AML-193 (cell line): ENCODE results near the gene DMAP1.
"Not testable (repeated sequence)": the region's sequence is repeated elsewhere in the genome, so short reads cannot be mapped to it uniquely, and the experiment has no call there.

ENCODE experiments used
- DNase-seq, 2 experiments: peaks; one replicate each; lab custom pipeline; 2025; lab: John Stamatoyannopoulos, UW

Gene DMAP1, protein sequence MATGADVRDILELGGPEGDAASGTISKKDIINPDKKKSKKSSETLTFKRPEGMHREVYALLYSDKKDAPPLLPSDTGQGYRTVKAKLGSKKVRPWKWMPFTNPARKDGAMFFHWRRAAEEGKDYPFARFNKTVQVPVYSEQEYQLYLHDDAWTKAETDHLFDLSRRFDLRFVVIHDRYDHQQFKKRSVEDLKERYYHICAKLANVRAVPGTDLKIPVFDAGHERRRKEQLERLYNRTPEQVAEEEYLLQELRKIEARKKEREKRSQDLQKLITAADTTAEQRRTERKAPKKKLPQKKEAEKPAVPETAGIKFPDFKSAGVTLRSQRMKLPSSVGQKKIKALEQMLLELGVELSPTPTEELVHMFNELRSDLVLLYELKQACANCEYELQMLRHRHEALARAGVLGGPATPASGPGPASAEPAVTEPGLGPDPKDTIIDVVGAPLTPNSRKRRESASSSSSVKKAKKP

DNA sequence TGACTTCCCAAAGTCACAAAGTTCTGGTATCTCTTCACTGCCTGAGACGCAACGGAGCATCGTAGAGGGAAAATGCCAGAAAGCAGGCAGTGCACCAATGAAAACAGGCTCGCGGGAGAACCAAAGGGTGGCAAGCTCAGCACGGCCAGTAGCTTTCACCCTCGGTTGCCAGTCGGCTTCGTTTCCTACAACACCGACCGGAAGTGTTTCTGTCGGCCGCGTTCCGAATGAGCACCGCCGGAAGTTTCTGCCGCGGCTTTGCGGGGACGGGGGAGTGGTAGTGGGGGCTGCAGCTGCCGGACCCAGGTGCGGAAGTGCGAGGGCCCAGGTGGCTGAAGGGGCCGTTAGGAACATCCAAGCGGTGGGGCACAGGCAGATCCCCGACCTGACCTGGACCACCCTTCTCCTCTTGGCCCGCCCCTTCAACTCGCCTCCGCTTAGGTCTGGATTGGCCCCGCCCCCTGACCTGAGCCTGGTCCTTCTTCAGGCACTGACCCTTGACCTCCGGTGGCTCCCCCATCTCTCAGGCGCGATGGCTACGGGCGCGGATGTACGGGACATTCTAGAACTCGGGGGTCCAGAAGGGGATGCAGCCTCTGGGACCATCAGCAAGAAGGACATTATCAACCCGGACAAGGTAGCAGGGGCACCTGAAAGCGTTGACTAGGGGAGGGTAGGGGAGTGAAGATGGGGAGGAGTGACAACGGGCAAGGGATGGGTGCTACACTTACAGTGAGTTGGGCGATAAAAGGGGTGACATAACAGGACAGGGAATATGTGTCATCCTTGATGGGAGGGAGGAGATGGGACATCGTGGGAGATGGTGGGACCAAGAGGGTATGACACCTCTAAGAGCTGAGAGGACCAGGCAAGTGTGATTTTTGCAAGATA lies at the start of gene DMAP1:
DMAP1 (plus strand) TSS at position 250 of the 891 bp plus-strand sequence; CDS start at position 533, 283 bp downstream.
- DNase-seq: peak; percentile 73 to 83

DNA sequence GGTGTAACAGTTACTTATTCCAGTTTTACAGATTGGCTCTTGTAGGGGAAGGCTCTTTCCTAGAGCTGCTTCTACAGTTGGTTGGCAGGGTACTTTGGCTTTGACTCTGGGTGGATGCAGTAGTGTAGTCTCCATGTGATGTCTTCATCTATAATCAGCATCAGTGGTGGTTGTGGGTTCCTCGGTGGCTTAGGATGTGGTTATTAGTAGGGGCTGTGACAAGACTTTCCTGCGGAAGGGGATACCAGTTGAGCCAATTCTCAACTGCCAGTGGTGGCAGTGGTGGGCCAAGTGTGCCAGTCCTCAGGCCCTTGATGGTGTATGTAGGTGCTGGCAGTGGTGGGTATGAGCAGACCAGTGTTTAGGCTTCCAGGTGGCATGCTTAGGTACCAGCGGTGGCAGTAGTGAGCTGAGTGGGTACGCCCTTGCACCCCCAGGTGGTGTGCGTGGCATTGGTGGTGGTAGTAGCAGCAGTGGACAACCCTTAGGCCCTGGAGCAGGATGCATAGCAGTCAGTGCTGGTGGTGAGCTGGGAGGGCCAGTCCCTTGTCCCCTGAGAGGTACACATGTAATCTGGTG lies 44.7 kb upstream of the DMAP1 start:
- no peak for DNase-seq

DNA sequence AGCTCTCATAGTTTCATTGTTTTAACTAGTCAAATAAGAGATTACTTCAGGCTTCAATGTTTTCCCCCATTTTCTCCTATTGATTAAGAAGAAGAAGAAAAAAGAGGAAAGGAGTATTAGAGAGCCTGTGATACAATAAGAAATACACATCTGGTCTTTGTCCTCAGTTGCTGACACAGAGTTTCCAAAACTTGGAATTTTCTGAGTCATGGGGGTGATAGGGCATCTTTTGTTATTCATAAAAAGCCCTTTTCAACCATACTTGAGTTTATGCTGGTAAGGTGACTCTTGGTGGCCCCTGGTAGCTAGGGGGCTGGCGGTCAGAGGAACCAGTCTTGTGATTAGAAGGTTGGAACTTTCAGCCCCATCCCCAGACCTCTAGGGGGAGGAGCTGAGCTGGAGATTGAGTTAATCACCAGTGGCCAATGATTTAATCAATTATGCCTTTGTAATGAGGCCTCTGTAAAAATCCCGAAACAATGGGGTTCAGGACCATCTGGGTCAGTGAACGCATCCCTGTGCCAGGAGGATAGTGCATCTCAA lies 42.9 kb upstream of the DMAP1 start:
- DNase-seq: no peak

DNA sequence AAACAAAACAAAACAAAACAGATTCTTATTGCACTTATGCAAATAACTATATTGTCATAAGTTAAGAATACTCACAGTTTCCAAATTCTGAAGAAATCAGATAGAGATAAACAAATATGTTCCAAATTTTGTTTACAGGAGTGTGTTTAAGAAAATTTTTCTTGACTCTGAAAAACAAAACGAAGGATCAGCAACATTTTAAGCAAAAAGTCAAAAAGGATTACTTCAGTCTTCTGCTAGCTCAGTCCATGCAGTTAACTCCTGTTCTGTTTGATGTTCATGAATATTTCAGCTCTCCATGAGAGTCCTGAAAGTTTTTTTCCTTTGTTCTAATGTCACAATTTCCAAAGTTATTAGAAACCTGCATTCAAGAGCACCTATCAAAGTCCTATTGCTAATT lies 38.6 kb upstream of the DMAP1 start:
- no peak for DNase-seq

DNA sequence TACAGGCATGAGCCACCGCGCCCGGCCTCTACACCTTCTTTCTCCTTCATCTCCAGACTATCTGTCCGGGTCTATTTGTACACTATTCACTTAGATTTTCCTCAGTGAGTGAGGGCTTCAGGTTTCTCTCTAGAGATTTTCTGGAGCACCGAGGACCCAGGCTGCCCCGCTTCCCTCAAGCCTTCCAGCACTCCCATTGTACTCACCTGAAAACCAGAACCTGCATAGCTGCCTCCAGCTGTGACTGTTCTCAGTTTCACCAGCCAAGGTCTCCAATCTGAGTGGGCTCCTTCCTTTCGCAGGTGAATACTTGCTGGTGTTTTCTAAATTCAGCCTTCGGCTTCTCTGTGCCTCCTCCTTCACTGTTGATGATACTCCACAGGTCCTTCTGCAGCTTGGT lies 12.9 kb upstream of the DMAP1 start:
- no peak for DNase-seq

DNA sequence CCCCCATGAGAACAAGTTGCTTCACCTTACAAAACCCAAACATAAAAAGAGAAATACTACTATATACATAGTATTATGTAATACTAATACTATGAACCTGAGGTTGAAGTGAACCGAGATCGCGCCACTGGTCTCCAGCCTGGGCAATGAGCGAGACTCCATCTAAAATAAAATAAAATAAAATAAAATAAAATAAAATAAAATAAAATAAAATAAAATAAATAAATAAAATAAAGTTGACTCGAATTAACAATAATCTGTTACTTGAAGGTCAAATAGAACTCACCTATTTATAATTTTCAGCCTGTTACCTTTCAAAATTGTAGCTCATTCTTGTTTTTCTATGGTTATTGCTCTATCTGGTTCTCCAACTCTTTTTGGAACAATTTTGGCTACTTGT lies 6.7 kb upstream of the DMAP1 start:
- not testable (repeated sequence) for DNase-seq

DNA sequence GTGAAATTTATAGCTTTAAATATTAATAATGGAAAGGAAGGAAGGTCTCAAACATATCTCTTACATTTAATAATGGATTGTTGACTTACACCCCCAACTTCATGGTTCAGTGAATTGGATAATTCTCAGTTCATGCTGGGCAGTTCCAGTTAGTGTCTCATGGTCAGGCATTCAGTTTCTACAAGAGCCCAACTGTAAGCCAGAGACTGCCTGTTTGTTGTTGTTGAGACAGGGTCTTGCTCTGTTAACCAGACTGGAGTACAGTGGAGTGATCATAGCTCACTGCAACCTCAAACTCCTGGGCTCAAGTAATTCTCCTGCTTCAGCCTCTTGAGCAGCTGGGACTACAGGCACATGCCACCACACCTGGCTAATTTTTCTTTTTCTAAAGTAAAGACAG lies 5.0 kb upstream of the DMAP1 start:
- no peak for DNase-seq

DNA sequence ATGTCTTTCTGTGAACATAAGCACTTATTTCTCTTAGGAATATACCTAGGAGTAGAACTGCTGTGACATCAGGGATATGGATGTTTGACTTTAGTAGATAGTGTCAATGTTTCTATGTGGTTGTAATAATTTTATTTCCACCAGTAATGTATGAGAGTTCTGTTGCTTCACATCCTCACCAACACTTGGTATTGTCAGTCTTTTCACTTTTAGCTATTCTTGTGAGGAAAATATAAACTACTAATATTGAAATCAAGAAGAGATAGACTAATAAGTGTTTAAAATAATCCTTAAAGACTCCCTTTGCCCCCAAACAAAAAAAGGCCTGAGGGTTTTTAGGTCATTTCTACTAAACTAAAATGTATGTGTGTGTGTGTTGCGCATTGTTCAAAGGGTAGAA lies 2.7 kb upstream of the DMAP1 start:
- DNase-seq: no peak

DNA sequence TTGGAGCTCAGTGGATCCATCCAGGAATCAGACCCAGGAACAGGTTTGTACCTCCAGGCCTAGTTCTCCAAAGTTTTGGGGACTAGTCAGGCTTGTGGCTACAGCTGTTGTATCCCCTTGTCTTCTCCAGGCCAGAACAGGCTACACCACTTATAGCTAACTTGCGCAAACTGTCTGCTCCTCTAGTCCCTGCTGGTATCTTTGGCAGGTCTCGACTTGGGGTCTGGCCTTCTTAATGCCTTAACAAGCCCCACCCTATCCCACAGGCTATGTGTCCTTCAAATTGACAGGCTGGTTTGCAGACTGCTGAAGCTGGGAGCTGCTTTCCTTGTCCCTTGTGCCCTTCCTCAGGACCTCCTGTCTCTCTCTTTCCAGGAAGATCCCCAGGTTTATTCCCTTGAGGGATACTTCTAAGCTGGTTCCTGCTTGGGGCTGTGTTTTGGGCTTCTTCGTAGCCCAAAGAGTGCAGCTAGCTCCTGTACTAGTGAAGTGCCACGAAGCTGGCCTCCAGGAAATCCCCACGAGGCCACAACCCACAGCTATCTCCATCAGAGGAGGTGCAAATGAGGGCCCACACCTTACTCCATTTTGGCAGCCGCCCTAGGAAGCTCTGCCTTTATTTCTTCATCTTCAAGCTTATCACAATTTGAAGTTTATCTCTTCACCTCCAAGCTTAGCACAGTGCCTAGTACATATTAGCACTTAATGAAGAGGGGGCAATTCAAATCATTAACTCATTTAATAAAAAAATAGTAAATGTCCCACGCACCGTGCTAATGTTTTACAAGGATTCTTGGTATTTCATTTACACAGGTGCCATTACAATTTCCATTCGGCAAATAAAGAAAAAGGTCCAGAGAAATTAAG lies 683 bp upstream of the DMAP1 start:
- DNase-seq: no peak

DNA sequence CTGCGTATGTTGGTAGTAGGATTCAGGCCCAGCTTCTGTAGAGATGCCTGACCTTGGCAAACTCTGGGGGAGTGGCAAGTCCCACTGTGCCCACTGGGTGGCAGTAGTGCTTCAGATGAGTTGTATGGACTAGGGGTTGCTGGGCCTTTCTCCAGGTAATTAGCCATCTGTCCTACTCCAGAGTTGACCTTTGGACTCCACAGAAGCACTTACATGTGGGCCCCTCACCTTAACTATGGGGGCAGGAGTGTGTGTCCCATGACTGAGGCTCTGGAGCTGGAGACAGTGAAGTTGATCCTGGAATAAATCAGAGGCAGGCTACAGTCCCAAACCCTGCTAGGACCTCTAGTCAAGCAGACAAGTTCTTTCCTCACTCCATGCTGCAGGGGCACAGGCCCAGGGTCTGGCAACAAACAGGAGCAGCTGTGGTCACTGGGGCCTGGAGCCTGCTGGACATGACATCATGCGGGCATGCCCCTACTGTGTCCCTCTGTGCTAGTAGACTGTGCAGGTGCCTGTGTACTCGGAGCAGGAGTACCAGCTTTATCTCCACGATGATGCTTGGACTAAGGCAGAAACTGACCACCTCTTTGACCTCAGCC lies 4.6 kb downstream of the DMAP1 start:
- peak; percentile 39 to 51 for DNase-seq

DNA sequence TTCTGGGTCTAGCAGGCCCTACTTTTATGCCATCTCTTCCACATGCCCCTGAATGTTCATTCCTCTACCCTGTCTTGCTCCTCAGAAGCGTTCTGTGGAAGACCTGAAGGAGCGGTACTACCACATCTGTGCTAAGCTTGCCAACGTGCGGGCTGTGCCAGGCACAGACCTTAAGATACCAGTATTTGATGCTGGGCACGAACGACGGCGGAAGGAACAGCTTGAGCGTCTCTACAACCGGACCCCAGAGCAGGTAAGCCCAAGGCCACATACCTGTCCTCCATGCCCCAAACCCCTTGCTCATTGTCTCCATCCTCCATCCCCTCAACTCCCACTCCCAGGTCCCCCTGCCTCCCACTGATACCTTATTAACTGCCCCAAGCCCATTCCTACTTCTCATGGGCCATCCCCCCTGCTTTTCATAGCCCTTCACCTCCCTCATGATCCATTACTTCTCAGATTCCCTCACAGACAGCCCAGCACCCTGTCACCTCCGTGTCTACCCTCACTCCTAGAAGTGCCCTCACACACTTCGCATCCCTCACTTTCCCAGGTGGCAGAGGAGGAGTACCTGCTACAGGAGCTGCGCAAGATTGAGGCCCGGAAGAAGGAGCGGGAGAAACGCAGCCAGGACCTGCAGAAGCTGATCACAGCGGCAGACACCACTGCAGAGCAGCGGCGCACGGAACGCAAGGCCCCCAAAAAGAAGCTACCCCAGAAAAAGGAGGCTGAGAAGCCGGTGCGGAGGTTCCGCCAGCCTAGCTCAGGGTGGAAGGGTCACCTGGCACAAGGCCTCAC lies 5.4 kb downstream of the DMAP1 start:
- DNase-seq: no peak

DNA sequence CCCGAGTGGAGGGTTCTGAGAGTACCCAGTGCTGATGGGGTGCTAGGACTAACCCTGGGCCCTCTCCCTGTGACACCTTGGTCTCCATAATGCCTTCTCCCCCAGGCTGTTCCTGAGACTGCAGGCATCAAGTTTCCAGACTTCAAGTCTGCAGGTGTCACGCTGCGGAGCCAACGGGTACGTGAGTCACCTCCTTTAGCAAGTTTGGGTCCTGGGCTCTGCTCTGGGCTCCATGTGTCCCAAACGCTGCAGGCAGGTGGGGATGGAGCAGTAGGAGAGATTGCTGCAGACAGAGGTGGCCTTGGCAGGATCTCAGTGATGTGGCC lies 6.0 kb downstream of the DMAP1 start:
- DNase-seq: no peak

DNA sequence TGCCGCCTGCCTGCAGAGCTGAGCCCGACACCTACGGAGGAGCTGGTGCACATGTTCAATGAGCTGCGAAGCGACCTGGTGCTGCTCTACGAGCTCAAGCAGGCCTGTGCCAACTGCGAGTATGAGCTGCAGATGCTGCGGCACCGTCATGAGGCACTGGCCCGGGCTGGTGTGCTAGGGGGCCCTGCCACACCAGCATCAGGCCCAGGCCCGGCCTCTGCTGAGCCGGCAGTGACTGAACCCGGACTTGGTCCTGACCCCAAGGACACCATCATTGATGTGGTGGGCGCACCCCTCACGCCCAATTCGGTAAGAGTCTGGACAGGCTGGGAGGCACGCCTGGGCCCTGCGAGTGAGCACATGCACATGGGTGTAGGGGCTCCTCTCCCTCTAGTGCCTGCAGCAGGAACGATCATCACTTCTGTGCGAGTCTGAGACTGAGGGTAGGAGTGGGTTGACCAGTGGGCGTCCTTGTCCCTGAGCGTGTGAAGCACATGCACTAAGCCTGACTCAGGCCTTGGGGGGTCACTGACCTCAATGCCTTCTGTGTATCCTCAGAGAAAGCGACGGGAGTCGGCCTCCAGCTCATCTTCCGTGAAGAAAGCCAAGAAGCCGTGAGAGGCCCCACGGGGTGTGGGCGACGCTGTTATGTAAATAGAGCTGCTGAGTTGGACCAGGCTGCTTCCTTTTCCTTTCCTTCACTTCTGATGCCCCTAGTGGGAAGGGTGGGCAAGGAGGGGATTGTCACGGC lies 6.9 kb downstream of the DMAP1 start:
- no peak for DNase-seq

DNA sequence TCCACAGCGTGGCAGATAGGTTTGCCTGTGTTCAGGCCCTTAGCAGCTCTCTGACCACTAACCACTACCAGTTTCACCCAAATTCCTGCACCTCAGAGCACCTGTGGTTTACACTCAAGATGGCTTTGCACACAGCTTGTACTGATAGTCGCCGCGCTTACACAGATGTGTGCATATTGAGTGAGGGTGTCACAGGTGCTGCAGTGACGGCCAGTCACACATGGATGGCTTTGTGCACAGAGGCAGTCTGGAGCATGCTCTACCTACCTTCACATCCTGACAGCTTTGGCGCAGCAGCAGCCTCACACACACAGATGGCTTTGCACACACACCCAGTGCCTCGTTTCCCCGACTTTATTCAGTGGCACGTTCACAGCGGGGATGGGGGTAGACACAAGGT lies 7.5 kb downstream of the DMAP1 start:
- no peak for DNase-seq

DNA sequence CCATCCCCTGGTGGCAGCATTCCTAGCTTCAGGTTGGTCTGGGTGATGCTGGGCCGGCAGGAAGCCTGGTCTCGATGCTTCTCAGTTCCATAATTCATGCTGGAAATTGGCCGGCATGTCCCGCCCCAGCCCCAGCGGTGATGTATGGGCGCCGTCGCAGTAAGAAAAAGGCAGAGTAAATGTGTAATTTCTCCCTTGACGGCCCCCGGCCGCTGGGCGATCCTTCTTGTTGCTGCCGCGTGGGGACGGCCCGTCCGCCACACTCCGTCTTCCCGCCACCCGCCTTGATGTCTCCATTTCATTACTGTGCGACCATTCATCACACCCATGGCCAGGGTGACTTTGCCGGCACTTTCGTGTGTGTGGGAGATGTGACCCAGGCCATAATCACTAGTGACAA lies 8.5 kb downstream of the DMAP1 start:
- no peak for DNase-seq

DNA sequence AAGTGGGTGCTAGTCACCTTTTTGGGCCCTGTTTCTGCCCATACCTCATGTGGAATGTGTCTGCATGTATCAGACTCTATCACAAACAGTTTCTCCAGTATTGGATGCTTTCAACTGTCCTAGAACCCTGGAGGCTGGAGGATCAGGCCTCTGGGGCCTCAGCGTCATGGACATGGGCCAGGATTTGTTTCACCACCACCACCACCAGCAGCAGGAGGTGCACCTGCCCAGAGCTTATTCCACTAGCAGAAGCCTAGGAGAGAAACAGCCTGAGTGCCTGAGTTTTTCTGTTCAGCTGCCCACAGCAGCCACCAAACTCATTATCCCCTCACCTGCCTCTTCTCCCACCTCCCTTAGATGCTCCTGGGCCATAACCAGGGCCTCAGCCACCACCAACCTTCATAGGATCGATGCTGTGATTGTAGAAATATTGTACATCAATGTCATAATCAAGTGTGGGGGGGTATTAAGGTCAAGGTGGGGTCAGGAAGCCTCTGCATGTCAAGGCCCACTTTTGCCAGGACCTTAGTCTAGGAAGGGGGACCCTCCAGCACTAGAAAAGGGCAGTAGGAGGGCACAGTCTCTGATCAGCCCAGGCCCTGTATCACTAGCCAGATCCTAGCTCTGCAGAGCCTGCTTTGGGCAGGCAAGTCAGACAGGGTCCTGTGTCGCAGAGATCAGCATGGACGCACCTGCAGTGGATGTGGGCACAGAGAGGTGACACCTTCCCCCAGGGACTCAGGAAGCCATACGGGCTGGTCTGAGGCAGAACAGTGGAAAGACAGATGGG lies 9.3 kb downstream of the DMAP1 start:
- no peak for DNase-seq

DNA sequence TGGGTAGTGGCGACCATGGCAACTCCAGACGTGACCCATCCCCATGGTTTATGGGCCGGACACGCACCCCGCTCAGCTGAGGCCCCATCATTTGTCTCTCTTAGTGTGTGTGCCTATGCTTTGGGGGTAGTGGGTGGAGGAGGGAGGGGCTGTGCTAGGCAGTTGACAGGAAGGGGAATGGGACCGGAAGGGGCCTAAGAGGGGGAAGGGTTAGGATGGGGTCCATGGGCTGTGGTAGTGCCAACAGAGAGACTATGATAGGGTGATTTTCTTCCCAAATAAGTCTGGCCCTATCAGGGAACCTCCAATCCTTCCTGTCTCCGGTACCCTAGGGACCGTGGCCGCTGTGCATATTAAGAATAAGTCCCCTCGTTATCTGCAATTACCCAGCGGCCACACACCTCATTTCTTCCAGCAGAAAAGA lies 9.9 kb downstream of the DMAP1 start:
- no peak for DNase-seq

DNA sequence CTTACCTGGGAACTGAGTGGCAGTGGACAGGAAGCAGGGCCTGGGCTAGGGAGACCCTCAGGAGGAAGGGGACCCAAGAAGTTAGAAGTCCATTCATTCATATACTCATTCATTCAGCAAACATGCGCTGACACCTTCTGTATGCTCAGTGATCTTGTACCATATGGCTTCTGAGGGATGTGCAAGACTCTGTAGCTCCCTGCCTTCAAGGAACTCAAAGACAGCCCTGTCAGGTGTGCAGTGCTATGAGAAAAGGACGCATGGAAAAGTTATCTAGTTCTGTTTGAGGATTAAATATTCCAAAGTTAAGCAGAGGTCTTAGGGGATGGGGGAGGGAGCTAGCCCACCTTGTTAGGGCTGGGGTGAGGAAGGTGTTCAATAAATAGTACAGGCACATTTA lies 12.5 kb downstream of the DMAP1 start:
- no peak for DNase-seq

DNA sequence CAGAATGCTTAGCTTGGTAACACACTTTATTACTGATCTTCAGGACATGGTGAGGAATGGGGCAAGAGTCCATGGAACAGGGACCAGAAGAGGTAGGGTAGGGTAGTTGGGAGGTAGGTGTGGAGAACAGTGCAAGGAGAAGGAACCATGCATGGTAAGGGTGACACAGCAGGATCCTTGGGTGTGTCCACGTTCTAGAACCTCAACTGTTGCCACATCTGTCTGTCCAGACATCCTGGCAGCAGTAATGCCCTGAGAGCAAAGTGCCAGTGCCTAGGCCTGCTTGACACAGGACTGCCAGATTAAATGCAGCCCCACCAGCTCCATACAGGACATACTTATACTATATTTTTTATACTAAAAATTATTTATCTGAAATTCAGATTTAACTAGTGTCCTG lies 13.9 kb downstream of the DMAP1 start:
- peak; percentile 17 to 25 for DNase-seq
